Activated naive CD8-positive, alpha-beta T cell treated with anti-CD3 and anti-CD28 coated beads, Interleukin-2, amount 10 ng/mL, durations not matched to agents 7 days and 5 days (primary cell): Measurements from ENCODE around the gene SRGAP3. TPM values are rescaled to one million over a fixed set of nuclear protein-coding genes. Genes with fewer than 3 reads are reported as not detected.

Source experiments
- ATAC-seq: fragments of 150-1000 bp; cut with Tn5 transposase; one replicate; pipeline ENCODE4 v1.10.0; 2021; ENCODE audit warnings: low read depth, moderate library complexity
- POLR2A ChIA-PET: fragments of 350-600 bp; sonication (Branson Sonifier 250); formaldehyde crosslinking; loops from one replicate; lab custom pipeline; 2021; ENCODE audit warnings: antibody characterized with exemption; lab: Charles Lee
- DNase-seq: peaks from one replicate; pipeline ENCODE4 v3.0.0; 2021
- H3K27ac Mint-ChIP-seq: one replicate; pipeline ENCODE4 v1.8.0; 2022; ENCODE audit warnings: mild to moderate bottlenecking, mixed read lengths
- H3K27me3 Mint-ChIP-seq: one replicate; pipeline ENCODE4 v1.8.0; 2022; ENCODE audit warnings: mild to moderate bottlenecking, moderate library complexity, mixed read lengths
- H3K36me3 Mint-ChIP-seq: one replicate; pipeline ENCODE4 v1.8.0; 2021; ENCODE audit warnings: mild to moderate bottlenecking, mixed read lengths
- H3K4me1 Mint-ChIP-seq: one replicate; pipeline ENCODE4 v1.8.0; 2021; ENCODE audit warnings: mixed read lengths
- H3K4me3 Mint-ChIP-seq: one replicate; pipeline ENCODE4 v1.8.0; 2022; ENCODE audit warnings: mild to moderate bottlenecking, moderate library complexity, mixed read lengths
- H3K9me3 Mint-ChIP-seq: one replicate; pipeline ENCODE4 v1.8.0; 2021; ENCODE audit warnings: mixed read lengths
- total RNA-seq, 2 experiments: library from RNA; stranded (reverse); gene quantifications; one replicate each; pipeline ENCODE4 v1.2.3, GENCODE V29; 2021

SRGAP3 gene
- total RNA-seq, 2 experiments from 2014 or later, result 4.9 to 5.5 TPM

DNA sequence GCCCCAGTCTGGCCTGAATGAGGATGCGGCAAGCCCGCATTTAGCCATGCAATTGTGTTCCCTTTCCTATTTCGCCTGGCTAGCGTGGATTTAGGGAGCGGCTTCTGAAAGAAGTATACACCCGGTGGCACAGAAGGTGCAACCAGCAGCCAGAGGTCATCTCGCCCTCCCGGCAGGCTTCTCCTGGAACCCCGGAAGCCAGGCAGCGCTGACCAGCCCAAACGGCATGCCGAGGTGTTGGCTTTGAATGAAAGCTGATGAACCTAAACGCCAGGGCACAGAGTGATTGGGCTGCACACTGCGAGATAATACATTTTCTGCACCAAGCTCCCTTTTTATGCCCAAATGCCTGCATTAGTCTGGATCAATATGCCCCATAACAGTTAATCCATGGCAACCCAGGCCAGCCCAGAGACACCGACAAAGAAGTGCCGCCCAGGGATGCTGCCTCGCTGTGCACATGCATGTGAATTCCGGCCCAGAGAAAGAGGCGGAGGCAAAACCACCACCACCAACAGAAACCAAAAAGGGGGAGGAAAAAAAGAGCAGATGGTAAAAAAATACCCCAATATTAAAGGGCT lies 1.4 kb downstream of the SRGAP3 start:
- Mint-ChIP-seq H3K27me3 (peaks cover 11% of the 10 kb centered on the region), H3K4me1 (peaks cover 22% of the 10 kb centered on the region), H3K4me3 (peak overlapping the region; percentile 90), H3K9me3 (no peaks in the 10 kb centered on the region), H3K27ac (no peak overlapping the region), H3K36me3 (peaks cover 2% of the 10 kb centered on the region)
- DNase-seq (no peak), ATAC-seq (no peak)
- POLR2A ChIA-PET, result no interaction called here

- Mint-ChIP-seq H3K27me3 (peaks cover 7% of the 10 kb centered on the region), H3K27ac (no peak overlapping the region), H3K4me1 (peaks cover 22% of the 10 kb centered on the region), H3K36me3 (peaks cover 2% of the 10 kb centered on the region), H3K4me3 (no peak overlapping the region), H3K9me3 (no peaks in the 10 kb centered on the region)
- DNase-seq, result no peak
- POLR2A ChIA-PET, result no interaction called here
- ATAC-seq, result no peak
Observed at GRCh38 chr3:9247361-9247940, 2.0 kb downstream of the SRGAP3 start.

GRCh38 chr3:9246189-9246588 lies 3.3 kb downstream of the SRGAP3 start:
- ATAC-seq, result no peak
- H3K27ac Mint-ChIP-seq, result no peak overlapping the region

GRCh38 chr3:9244495-9245183 lies 4.8 kb downstream of the SRGAP3 start:
- DNase-seq (no peak), ATAC-seq (no peak)
- Mint-ChIP-seq H3K36me3 (peaks cover 2% of the 10 kb centered on the region), H3K27ac (no peak overlapping the region), H3K4me1 (peaks cover 15% of the 10 kb centered on the region), H3K27me3 (peaks cover 10% of the 10 kb centered on the region), H3K4me3 (no peak overlapping the region), H3K9me3 (no peaks in the 10 kb centered on the region)
- POLR2A ChIA-PET, result no interaction called here

More at GRCh38 chr3:9246189-9246588, 3.3 kb downstream of the SRGAP3 start:
- no peak overlapping the region for H3K4me3 Mint-ChIP-seq
- POLR2A ChIA-PET, result no interaction called here
- H3K27me3 Mint-ChIP-seq, result peaks cover 7% of the 10 kb centered on the region
- H3K4me1 Mint-ChIP-seq, result peaks cover 22% of the 10 kb centered on the region
- peaks cover 2% of the 10 kb centered on the region for H3K36me3 Mint-ChIP-seq
- H3K9me3 Mint-ChIP-seq, result no peaks in the 10 kb centered on the region
- DNase-seq, result no peak

GRCh38 chr3:9241956-9242355 lies 7.5 kb downstream of the SRGAP3 start:
- POLR2A ChIA-PET, result no interaction called here
- H3K4me1 Mint-ChIP-seq, result no peaks in the 10 kb centered on the region
- peaks cover 6% of the 10 kb centered on the region for H3K36me3 Mint-ChIP-seq
- no peaks in the 10 kb centered on the region for H3K9me3 Mint-ChIP-seq
- H3K27me3 Mint-ChIP-seq, result peaks cover 5% of the 10 kb centered on the region
- DNase-seq (no peak), ATAC-seq (no peak)
- no peak overlapping the region for H3K27ac Mint-ChIP-seq
- no peak overlapping the region for H3K4me3 Mint-ChIP-seq

DNA sequence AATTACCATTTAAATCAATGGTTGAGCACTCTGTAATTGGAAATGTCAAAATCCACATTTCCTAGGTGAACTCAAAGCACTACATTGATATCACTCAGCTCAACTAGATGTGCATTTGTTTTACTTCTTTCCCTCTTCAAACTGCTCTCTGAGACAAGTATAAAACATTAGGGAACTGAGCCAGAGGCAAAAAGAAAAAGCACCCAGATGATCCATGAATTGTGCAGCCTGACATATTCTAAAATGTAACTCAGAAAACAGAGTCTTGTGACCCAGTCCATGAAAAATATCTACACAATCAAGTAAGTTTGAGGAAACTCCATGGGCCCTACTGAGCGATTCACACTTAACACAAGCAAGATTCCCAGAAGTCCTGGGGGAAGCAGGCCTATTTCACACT lies 9.8 kb downstream of the SRGAP3 start:
- peaks cover 7% of the 10 kb centered on the region for H3K27me3 Mint-ChIP-seq
- no peaks in the 10 kb centered on the region for H3K4me1 Mint-ChIP-seq
- peaks cover 8% of the 10 kb centered on the region for H3K36me3 Mint-ChIP-seq
- no peak for DNase-seq
- POLR2A ChIA-PET, result no interaction called here
- H3K4me3 Mint-ChIP-seq, result no peak overlapping the region
- no peaks in the 10 kb centered on the region for H3K9me3 Mint-ChIP-seq
- ATAC-seq, result no peak
- H3K27ac Mint-ChIP-seq, result no peak overlapping the region

GRCh38 chr3:9238721-9239295 lies 10.6 kb downstream of the SRGAP3 start:
- no peak for DNase-seq
- H3K4me3 Mint-ChIP-seq, result no peak overlapping the region
- no peak for ATAC-seq
- H3K27me3 Mint-ChIP-seq, result peaks cover 8% of the 10 kb centered on the region
- no peaks in the 10 kb centered on the region for H3K4me1 Mint-ChIP-seq
- H3K36me3 Mint-ChIP-seq, result peaks cover 8% of the 10 kb centered on the region
- POLR2A ChIA-PET, result no interaction called here
- H3K27ac Mint-ChIP-seq, result no peak overlapping the region
- H3K9me3 Mint-ChIP-seq, result no peaks in the 10 kb centered on the region

- ATAC-seq (no peak), DNase-seq (no peak)
- H3K27ac Mint-ChIP-seq, result no peak overlapping the region
- no peak overlapping the region for H3K4me3 Mint-ChIP-seq
- POLR2A ChIA-PET, result no interaction called here
- H3K27me3 Mint-ChIP-seq, result peaks cover 9% of the 10 kb centered on the region
- no peaks in the 10 kb centered on the region for H3K9me3 Mint-ChIP-seq
- H3K4me1 Mint-ChIP-seq, result no peaks in the 10 kb centered on the region
- peaks cover 8% of the 10 kb centered on the region for H3K36me3 Mint-ChIP-seq
Observed at GRCh38 chr3:9238276-9238675, 11.2 kb downstream of the SRGAP3 start.

DNA sequence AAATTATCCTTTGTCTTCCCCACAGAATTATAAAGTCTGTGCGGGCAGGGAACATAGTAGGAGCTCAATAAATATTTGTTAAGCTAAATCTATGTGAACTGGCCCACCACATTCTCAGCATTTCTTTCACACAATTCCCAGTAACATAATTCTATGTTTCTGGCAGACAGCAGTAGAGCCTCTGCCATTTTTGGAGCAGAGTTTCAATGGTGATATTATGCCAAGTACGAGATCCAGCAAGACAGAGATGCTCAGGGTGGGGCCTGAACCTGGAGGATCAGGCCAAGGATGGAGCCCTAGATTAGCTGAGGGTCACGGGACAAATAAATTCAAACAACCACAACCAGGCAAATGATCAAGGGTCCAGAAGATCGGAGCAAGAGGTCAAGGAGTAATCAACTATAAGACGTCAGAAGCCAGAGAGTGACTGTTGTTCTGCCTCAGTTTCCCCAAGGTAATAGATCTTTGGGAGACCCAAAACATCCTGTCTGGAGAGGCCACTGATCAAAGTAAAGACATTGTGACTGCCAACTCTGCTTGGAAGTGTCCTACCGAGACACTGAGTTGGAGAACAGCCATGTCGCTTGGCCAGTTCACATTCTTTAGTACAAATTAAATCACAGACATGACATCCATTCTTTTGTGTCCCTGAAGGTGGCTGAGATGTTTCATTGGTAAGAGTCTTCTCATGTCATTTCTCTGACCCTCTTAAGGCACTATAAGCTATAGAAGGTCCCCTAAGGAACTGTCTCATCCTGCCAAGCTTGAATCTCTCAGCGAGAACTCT lies 15.4 kb downstream of the SRGAP3 start:
- Mint-ChIP-seq H3K4me1 (peaks cover 4% of the 10 kb centered on the region), H3K36me3 (peaks cover 8% of the 10 kb centered on the region), H3K27me3 (peaks cover 10% of the 10 kb centered on the region), H3K4me3 (no peak overlapping the region), H3K27ac (no peak overlapping the region), H3K9me3 (no peaks in the 10 kb centered on the region)
- no peak for ATAC-seq
- DNase-seq, result no peak
- POLR2A ChIA-PET, result no interaction called here

GRCh38 chr3:9233101-9233500 lies 16.3 kb downstream of the SRGAP3 start:
- no peak overlapping the region for H3K4me3 Mint-ChIP-seq
- no peak overlapping the region for H3K27ac Mint-ChIP-seq

DNA sequence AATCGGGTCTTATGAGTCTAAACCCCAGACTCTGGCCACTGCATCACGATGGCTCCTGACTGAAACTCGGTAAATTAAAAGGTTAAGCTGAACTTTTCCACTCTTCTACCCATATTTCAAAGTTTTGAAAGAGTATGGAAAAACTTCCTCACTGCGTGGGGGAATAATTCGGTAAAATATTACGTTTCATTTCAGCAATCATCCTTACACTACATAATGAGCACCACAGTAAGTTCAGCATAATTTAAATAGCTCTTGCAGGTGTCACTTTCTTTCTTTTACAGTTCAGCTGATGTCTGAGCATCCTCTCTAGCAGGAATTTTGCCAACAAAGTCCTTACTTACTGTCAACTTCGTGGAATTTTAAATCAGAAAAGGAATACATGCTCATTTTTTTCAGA lies 17.5 kb downstream of the SRGAP3 start:
- Mint-ChIP-seq H3K4me3 (no peak overlapping the region), H3K9me3 (no peaks in the 10 kb centered on the region), H3K27me3 (peaks cover 10% of the 10 kb centered on the region), H3K27ac (no peak overlapping the region), H3K4me1 (peaks cover 12% of the 10 kb centered on the region), H3K36me3 (peaks cover 4% of the 10 kb centered on the region)
- DNase-seq, result no peak
- ATAC-seq, result no peak
- POLR2A ChIA-PET, result no interaction called here

More at GRCh38 chr3:9233101-9233500, 16.3 kb downstream of the SRGAP3 start:
- peaks cover 9% of the 10 kb centered on the region for H3K4me1 Mint-ChIP-seq
- POLR2A ChIA-PET, result interaction anchor here (0.6 kb wide), 1 partner anchor 40 kb away, joined by 4 read pairs; no protein-coding TSS in a partner anchor
- H3K9me3 Mint-ChIP-seq, result no peaks in the 10 kb centered on the region
- H3K36me3 Mint-ChIP-seq, result peaks cover 8% of the 10 kb centered on the region
- ATAC-seq (no peak), DNase-seq (no peak)
- H3K27me3 Mint-ChIP-seq, result peaks cover 10% of the 10 kb centered on the region

DNA sequence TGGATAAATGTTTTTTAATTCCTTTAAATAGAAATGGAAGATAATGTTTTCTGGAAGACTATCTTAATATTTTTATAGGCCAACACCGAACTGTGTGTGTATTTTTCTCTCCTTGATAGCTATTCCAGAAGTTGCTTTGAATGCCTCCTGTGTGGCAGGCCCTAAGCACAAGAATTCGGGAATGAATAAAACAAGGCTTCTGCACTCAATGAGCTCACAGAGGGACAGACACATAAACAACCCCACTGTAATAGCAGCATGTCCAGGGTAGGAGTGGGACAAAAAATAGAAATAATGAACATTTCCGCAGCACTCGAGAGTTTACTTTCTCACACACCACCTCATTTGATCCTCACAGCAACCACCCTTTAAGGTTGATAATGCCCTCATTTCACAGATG lies 18.0 kb downstream of the SRGAP3 start:
- peaks cover 12% of the 10 kb centered on the region for H3K4me1 Mint-ChIP-seq
- H3K9me3 Mint-ChIP-seq, result no peaks in the 10 kb centered on the region
- no peak overlapping the region for H3K27ac Mint-ChIP-seq
- peaks cover 4% of the 10 kb centered on the region for H3K36me3 Mint-ChIP-seq
- ATAC-seq (no peak), DNase-seq (no peak)
- peaks cover 10% of the 10 kb centered on the region for H3K27me3 Mint-ChIP-seq
- H3K4me3 Mint-ChIP-seq, result no peak overlapping the region
- POLR2A ChIA-PET, result no interaction called here

- Mint-ChIP-seq H3K4me3 (no peak overlapping the region), H3K27ac (no peak overlapping the region), H3K36me3 (peaks cover 4% of the 10 kb centered on the region), H3K4me1 (peaks cover 12% of the 10 kb centered on the region), H3K27me3 (peaks cover 10% of the 10 kb centered on the region), H3K9me3 (no peaks in the 10 kb centered on the region)
- POLR2A ChIA-PET, result no interaction called here
- no peak for ATAC-seq
- DNase-seq, result no peak
Observed at GRCh38 chr3:9231006-9231405, 18.4 kb downstream of the SRGAP3 start.
